Measurements from ENCODE around the gene ARHGAP35.

The ARHGAP35 gene

DNA sequence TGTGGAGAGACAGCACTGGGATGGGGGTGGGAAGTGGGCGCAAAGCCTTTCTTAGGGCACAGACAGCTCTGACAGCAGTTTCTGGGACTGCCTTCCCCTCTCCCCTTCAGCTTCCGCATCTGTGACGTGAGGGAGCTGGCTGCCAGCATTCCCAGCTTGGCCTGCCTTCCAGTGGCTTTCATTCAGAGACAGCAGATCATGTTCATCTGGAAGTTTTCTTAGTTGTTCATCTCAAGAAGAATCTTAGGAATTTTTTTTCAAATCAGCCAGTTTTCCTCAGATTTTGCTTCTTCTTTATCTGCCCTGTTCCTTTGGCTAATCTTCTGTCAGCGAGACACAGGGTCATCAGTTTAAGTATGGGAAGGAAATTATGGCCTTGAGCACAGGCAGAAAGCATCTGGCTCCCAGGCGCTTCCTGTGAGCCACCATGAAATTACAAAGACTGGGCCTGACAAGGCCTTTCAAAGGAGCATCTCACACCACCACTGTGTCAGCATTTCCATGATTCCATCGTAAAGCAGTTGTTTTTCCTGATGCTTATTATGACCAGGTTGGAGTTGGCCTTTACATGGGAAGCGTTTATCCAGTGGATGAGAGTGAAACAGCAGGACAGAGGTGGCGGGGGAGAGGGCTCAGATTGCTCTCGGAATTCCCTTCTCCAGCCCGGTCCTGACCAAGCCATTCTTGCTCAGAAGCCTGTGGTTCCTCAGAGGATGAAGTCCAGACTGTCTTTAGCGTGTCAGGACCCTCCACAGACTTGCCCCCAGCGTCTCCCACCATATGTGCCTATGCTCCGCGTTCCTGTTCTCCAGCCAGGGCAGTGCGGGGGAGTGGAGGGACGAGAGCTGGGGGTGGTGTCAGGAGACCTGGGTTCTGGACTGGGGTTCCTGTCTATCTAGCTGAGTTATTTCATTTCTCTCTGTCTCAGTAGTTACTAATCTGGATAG, 43.6 kb downstream of the ARHGAP35 start:
- DNase-seq (ENCODE audit: low spot score) = no peak

DNA sequence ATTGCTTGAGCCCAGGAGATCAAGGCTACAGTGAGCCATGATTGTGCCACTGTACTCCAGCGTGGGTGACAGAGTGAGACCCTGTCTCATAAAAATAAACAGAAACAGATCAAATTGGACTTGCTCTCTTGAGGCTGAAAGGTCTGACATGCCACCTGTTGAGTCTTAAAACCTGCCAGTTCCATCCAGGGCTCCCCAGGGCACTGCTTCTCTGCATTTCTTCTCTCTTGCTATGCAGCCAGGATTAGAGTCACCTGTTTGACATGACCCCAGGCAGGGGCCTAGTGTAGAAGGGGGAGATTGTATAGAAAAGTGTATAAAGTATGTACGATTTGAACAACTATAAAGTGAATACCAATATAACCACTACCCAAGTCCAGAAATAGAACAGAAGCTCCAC, 45.4 kb downstream of the ARHGAP35 start:
- no peak for DNase-seq (ENCODE audit: low spot score)

DNA sequence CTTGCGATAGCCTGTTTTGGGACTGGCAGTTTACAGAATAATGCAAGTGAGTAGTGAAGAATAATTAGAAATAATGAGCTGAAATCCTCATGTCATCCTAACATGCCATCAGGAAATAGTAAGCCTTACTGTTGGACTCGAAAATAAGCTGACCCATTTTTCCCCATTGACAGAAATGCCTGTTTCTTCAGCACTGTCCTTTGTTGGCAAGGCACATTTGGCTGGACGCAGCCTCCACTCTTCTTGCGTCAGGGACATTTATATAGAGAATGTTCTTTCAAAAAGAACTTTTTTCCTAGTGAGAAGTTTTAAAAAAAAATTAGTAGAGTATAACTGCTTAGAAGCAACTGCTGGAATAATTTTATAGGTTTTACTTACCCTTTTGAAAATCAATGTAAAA, 47.1 kb downstream of the ARHGAP35 start:
- DNase-seq (ENCODE audit: low spot score) = no peak

DNA sequence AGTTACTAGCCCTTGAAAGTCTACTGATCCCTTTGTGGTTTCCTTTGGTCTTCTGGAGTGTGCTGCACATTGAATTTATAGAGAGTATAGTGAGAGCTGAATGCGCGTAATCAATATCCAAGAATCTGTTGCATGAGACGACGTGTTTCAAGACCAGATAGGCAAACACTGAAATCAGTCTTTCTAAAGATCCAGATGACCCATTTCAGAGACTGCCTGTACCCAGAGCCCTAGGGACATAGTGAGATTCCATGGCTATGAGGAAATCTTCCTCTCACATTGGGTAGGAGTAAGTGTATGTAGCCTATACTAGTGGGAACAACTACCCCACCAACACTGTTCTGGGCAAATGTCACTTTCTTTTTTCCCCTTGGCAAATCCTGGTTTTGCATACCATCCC, 48.6 kb downstream of the ARHGAP35 start:
- no peak for DNase-seq (ENCODE audit: low spot score)
